ENCODE results near the gene COMTD1.

DNA sequence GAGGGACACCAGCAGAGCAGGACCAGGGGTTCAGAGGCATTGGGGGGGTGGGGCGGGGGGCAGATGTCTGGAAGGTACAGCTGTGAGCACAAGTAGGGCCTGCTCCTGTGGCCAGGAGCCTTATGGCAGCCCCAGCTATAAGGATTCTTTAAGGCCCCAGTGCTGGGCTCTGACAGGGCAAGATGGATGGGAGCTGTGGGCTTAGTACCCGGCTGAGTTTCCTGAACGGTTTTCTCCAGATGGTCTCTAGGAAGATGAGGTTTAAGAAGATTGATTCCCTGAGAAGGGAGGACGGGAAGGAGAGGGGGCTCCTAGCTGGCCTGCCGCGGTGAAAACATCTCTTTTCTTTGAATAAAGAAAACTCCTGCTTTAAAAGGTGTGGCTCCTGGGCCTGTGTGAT is 30.1 kb upstream of the COMTD1 start:
- TF ChIP-seq, protein P1, sequence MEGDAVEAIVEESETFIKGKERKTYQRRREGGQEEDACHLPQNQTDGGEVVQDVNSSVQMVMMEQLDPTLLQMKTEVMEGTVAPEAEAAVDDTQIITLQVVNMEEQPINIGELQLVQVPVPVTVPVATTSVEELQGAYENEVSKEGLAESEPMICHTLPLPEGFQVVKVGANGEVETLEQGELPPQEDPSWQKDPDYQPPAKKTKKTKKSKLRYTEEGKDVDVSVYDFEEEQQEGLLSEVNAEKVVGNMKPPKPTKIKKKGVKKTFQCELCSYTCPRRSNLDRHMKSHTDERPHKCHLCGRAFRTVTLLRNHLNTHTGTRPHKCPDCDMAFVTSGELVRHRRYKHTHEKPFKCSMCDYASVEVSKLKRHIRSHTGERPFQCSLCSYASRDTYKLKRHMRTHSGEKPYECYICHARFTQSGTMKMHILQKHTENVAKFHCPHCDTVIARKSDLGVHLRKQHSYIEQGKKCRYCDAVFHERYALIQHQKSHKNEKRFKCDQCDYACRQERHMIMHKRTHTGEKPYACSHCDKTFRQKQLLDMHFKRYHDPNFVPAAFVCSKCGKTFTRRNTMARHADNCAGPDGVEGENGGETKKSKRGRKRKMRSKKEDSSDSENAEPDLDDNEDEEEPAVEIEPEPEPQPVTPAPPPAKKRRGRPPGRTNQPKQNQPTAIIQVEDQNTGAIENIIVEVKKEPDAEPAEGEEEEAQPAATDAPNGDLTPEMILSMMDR (conservative IDR thresholded peaks at IDR 0.05) = no peak
- no peak for TF ChIP-seq EZH2 (IDR thresholded peaks at IDR 0.05; ENCODE audit: low read depth)

Measured in PC-9 (cell line).